Cardiac fibroblast (primary cell): Measurements from ENCODE around the gene KIRREL1.
A peak's percentile ranks its signal among the peaks of the same experiment; 100 is the strongest.

Experiments
- DNase-seq, 2 donors: peaks; one replicate each; pipeline versions ENCODE4 v3.0.0 to v3.0.0-alpha.2; 2010; ENCODE audit warnings: low read depth in 2 of 2
- H3K4me3 ChIP-seq, 2 donors: replicated peaks in 1 of 2; 1 replicate in 1 of 2; 2 replicates in 1 of 2; pipeline ENCODE4 v1.5.1; 2011; ENCODE audit warnings: low read depth in 2 of 2, low read length in 2 of 2, mild to moderate bottlenecking in 2 of 2, moderate library complexity in 1 of 2
- TF ChIP-seq, protein P1 (sequence below): IDR thresholded peaks from one replicate; pipeline ENCODE4 v1.5.1; 2011; ENCODE audit warnings: low read depth, mild to moderate bottlenecking, low read length, inconsistent platforms

KIRREL1 gene

DNA sequence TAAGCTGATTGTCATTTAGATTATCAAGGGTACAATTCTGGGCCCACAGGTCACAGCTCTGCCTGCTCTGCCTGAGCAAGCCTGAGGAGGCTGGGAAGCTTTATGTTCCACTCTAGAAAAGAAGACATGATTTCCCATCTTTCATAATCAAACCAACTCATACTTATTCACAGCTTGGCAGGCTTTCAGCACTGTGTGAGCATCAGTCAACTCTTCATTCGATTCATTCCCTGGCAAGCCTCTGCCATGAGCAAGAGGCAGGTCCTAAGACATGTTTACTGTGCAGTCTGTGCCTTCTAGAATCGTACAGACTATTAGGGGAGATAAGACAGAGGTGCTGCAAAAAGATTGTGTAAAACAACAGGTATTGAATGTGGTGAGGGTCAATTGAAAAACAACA is 24.5 kb upstream of the KIRREL1 start:
- peak overlapping the region in 1 of 2 donors; percentile 0 for H3K4me3 ChIP-seq
- DNase-seq = peak; percentile 89 to 98
- TF ChIP-seq, protein P1, sequence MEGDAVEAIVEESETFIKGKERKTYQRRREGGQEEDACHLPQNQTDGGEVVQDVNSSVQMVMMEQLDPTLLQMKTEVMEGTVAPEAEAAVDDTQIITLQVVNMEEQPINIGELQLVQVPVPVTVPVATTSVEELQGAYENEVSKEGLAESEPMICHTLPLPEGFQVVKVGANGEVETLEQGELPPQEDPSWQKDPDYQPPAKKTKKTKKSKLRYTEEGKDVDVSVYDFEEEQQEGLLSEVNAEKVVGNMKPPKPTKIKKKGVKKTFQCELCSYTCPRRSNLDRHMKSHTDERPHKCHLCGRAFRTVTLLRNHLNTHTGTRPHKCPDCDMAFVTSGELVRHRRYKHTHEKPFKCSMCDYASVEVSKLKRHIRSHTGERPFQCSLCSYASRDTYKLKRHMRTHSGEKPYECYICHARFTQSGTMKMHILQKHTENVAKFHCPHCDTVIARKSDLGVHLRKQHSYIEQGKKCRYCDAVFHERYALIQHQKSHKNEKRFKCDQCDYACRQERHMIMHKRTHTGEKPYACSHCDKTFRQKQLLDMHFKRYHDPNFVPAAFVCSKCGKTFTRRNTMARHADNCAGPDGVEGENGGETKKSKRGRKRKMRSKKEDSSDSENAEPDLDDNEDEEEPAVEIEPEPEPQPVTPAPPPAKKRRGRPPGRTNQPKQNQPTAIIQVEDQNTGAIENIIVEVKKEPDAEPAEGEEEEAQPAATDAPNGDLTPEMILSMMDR = no peak

DNA sequence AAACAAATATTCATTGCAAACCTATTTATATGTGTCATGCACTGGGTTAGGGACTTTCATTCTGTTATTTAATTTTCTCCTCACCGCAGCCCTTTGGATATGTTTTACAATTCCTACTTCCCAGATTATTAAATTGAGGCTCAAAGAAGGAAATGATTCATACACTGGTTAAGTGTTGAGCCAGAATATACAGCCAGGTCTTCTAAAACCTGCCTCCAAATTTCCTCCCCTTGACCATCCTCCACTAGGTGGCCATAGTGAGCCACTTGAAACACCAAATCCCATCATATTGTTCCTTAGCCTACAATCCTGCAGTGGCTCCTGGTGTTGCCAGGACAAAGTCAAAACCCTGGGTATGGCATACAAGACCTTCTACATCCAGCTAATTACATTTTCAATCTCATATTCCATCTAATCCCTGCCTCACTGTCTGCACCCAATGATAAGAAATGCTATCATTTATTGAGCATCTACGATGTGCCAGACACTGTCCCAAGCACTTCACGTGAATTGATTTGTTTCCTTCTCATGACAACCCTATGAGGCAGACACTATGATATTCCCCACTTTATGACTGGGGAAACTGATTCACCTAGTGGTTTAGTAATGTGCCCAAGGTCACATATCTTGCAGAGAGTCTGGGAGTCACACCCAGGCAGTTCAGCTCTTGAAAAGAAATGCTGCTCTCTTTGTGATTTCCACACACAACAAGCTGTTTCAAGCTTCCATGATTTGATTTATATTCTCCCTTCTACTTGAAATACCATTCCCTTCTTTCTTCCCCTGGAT is 23.6 kb upstream of the KIRREL1 start:
- peak overlapping the region in 1 of 2 donors; percentile 0 for H3K4me3 ChIP-seq
- TF ChIP-seq, protein P1 = peak; percentile 88
- DNase-seq = peak; percentile 92 to 94

DNA sequence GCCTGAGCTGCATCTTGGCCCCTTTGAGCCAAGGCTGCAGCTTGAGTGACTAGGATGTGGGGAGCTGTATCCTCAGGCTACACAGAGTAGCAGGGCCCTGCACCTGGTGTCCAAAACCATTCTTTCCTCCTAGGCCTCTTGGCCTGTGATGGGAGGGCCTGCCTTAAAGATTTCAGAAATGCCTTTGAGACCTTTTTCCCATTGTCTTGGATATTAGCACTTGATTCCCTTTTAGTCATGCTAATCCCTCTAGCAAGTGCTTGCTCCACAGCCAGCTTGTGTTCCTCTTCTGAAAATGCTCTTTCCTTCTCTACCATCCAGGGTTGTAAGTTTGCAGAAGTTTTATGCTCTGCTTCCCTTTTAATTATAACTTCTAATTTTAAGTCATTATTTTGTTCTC is 21.7 kb upstream of the KIRREL1 start:
- TF ChIP-seq, protein P1 = no peak

DNA sequence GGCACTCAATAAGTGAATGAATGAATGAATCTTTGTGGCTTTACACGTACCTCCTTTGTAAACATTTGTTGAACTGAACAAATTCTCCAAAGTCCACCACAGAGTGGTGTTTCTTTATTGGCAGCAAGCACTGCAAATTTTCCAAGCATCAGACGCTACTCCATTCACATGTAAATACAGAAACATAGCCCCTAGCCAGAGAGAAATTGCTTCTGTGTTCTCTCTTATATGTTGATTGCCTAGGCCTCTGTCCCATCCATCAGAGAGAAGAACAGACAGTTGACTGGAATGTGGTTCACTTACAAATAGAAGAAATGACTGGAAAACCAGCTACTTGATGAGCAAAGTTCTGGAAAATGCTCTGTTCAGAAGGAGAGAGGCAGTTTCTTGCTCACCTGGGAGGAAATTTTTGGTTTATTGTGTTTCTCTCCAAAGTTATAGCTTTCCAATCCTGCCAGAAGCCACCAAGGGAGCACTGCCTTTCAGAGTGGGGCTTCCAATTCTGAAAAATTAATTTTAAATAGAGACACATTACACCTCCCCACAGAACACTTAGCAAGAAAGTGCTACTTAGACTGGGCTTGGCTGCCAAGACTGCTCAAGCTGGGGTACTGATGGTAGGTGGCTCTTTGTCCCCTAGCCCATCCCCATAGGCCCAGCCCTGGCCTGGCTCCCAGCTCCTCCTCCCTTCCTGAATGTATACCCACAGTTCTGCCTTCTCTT is 18.1 kb upstream of the KIRREL1 start:
- H3K4me3 ChIP-seq = no peak overlapping the region
- DNase-seq = no peak
- TF ChIP-seq, protein P1 = no peak

More for the DNA sequence above, 21.7 kb upstream of the KIRREL1 start:
- no peak overlapping the region for H3K4me3 ChIP-seq
- no peak for DNase-seq

DNA sequence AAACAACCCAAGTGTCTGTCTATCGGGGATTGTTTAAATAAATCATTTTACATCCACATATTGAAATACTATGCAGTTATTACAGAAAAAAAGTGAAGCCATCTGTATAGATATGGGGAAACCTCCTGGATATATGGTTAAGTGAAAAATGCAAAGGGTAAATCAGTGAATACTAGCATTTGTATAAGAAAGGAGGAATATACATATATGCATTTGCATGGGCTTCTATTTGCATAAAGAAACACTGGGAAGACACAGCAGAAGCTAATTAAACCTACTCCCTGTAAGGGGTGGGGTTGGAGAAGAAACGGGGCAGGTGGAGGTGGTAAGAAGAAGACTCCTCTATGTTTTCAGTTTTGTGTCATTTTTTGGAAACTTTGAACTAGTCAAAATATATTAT is 16.6 kb upstream of the KIRREL1 start:
- TF ChIP-seq, protein P1 = no peak
- H3K4me3 ChIP-seq = no peak overlapping the region
- no peak for DNase-seq

DNA sequence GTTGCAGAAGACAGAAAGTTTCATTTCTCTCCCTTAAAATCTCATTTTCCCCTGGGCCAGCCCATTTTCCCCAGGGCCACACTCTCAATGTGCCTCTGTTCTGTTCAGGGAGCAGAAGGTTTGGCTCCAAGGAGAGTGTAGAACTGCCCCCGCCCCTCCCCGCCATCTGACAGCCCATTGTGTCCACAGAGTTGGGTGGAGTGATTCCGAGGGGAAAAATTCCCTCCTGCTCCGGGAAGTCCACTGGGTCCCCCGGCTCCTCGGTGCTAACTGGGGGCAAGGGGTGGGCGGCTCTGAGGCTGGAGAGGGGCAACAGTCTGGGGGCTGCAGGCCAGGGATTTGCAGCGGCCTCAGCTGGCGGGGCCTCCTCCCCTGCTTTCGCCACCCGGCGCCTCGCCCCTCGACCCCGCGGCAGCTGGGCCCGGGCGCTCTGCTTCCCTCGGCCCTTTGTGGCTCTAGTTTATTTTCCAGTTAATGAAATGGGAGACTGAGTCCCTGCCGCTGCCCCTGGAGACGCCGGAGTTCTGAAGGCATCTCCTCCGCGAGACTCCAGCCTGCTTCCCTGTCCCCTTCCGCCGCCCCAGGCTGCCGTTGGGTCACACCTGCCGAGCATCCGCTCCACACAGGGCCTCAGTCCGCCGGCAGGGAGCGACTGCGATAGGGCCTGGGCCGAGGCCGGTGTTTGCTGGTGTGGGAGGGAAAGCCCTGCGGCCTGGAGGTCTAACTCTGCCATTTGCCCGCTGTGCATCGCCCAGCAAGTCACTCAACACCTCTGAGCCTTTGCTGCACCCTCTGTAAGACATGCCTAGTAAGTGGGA is 14.7 kb upstream of the KIRREL1 start:
- no peak for DNase-seq
- no peak overlapping the region for H3K4me3 ChIP-seq

More for the DNA sequence above, 14.7 kb upstream of the KIRREL1 start:
- TF ChIP-seq, protein P1 = peak; percentile 1
